TTC549 (cell line): ENCODE results near the gene MBD5.

Source experiments
- FAIRE-seq: peaks from 2 replicates; lab custom pipeline; 2012; peaks lifted over from hg19 to GRCh38; lab: Jason Lieb, UNC

MBD5 gene

DNA sequence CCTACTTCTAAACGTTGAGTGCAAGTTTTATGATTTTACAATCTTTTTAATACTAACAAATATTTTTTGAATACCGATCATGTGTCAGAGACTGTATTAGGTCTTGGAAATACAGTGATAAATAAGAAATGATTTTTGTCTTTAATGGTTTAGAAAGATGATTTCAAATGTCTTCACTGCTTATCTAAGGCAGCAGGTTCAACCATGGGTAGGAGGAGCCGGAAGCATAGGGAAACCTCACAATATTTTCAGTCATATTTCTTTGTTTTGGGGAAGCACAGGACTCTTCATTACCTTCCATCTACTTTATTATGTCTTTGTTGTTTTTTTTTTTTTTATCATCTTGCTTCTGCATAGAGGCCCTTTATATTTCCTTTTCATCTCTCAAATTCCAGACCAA lies 458.5 kb downstream of the MBD5 start:
- FAIRE-seq, result no peak

DNA sequence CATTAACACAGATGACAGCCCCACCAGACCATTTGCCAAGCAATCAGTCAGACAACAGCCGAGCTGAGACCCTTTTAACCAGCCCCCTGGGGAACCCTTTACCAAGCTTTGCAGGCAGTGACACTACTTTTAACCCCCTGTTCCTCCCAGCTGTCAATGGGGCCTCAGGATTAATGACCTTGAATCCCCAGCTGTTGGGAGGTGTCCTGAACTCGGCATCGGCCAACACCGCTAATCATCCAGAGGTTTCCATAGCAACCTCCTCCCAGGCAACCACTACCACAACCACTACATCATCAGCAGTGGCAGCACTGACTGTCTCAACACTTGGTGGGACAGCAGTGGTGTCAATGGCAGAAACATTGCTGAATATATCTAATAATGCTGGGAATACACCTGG lies 462.8 kb downstream of the MBD5 start:
- no peak for FAIRE-seq

DNA sequence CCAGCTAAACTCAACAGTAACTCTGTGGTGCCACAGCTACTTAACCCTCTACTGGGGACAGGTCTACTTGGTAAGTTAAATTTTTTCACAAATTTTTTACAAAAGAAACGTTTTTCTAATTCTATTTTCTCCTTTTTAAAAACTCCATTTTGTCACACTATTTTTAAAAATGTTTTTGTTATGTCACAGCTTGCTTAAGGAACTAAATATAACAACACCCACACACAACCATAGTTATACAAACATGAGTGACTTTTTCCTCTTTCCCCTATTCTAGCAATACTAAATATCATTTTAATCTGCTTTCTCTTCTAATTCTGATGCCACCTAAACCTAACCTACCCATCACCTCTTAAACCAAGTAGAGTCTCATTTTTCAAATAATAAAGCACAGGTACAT lies 463.2 kb downstream of the MBD5 start:
- no peak for FAIRE-seq

DNA sequence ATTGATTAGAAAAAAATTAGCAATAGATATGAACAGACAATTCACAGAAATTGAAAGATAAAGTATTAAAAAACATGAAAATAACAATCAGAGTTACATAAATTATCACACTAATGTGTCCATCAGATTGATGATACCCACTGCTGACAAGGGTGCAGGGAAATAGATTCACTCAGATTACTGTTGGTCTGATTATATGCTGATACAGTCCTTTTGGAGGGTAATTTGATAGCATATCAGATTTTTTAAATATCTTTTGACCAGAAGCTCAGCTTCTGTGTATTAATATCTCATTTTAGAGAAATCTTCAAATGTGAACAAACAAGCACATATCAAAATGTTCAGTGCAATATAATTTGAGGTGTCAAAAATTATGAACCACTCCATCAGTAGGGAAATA lies 465.8 kb downstream of the MBD5 start:
- FAIRE-seq, result no peak

DNA sequence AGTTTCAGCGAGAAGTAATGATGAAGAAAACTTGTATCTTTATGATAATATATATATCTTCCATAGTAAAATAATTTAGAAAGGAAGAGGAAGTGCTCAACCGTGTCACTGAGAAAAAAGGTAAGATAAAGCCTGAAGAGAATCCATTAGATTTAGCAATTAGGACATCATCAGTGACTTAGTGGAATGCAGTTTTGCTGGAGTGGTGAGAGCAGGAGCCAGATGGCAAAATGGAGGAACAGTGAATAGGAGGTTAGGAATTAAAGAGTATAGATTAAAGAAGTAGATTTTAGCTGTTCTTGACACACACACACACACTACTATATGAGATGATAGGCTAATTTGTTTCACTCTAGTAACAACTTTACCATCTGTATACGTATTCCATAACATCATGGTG lies 466.5 kb downstream of the MBD5 start:
- no peak for FAIRE-seq

DNA sequence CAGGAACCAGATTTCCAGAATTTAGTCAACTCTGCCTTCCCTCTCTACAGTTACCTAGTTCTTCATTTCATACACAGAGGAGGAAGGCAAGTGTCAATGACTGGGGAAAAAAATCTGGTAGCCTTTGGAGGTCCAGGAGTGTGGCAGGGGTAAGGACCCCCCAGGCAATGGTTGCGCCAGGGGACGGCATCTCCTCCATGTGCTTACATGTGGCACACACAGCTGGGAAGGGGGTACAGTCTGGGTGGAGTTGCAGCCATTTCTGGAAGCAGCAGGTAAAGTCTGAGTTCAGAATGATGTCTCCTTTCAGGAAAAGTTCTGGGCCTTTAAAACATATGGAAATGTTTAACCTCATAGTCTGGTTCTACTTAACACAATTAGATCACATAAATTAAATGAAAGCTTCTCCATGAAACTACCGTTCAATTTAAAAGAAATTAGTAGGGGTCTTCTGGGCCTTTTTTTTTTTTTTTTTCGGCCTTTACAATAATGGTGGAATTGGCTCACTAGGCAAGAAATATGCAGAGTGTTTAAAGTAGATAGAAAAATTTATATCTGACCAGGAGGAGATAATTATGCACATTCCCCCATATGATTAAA lies 470.0 kb downstream of the MBD5 start:
- no peak for FAIRE-seq

DNA sequence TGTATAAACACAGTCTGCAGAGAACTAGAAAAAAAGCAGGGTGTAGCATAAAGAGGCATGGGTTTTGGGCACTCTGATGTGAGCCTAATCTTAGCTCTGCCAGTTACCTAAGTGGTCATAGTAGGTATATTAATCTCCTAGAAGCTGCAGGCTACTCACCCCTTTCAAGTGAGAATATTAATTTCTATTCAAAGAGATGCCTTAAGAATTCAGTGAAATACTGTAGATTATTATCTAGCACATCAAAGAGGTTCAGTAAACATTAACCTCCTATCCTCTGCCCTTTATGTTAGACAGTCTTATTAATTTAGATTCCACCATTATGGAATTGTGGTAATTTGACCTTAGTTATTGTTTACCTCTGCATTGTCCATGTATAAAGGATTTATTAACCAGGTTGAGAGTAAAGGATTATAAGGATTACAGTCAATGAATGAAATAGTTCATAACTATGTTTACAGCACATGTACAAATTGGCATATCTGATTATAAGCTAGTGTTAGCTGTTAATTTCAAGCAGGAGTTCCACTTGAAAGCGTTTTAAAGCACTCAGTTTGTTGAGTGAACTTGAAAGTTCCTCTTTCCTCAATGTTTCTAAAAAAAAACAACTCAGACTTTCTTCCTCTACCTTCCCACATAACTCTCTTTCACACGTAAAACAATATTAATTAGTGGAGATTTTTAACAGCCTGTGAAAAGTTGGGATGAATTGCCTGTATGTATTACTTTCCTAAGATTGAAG lies 473.1 kb downstream of the MBD5 start:
- no peak for FAIRE-seq

DNA sequence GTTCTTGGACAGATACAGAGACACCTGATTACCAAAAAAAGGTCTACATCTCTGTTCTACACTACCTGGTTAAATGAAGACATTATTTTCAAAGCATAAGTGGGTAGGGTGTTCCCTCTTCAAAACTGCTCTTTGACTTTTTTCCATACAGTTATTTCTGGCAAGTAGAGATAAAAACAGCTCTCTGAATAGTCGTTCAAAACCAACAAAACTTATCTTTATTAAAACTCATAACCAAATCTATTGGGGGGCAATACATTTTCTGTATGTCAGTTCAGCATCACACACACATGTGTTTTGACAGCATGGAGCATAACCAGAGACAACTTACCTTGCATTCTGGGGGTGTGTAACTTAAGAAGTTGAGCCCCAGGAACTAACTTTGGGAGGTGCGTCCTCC lies 474.7 kb downstream of the MBD5 start:
- FAIRE-seq, result no peak

DNA sequence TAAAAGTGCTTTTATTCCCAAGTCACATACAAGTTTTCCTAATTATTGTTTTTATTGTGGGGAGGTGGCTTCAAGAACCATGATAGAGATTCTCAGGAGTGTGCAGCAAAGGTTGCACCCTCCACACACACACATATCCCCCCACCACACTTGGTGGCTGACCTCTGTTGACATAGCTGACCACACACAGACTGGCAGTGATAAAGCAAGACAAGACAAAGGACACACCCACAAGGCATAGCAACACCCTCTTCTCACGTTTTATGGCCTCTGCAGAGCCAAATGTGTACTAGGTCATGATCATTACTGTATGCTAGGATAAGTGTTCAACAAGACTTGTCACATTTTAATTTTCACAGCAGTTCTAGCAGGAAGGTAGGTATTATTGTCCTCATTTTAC lies 480.7 kb downstream of the MBD5 start:
- no peak for FAIRE-seq

DNA sequence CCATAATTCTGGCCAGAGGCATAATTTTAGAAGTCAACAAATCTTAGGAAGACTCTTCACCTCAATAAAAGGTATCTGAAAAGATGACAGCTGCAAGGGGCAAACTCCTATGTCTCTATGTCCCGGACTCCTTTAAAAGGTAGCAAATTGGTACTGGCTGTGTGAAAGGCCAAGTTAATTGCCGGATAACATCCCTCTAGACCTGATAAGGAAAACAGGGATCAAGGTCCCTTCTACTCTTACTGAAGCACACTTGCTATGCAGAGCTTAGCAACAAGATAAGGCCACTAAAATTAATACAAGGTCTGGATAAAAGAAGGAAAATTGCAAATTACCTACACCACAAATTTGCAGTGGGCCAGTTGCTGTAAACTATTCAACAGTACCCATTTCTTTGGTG lies 482.6 kb downstream of the MBD5 start:
- no peak for FAIRE-seq

DNA sequence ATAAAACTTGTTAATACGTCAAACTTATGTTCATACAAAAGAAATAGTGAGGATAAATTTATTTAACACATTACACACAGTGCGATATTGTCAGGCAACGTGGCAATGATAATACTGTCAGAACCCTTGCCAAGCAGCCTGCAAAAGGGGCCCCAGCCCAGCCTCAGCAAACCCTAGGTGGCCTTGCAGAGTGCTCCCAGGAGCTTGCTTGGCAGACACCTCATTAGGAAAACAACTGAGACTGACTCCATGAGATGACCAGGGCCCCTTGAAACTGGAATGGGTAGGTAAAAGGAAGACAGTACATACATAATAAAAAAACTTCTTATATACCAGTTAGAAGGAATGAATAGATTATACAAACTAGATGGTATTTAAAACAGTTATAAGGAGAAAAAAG lies 487.1 kb downstream of the MBD5 start:
- no peak for FAIRE-seq

DNA sequence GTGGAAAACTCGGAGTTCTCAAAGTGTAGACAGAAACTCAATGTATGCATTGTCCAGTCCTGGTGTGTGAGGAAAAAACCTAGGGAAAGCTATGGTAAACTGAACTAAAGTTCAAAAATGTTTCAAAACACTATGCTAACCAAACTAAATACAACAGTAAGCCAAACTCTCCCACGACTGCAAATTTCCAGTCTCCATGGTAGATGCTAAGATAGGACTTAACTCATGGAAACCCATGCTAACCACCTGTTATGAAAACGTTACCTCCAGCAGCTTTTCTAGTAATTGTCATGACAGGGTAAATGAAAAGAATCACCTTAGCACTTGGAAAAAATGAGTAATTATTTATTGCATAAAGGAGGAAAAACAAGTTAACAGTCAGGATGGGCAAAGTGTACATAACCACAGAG lies 488.0 kb downstream of the MBD5 start:
- FAIRE-seq, result no peak

DNA sequence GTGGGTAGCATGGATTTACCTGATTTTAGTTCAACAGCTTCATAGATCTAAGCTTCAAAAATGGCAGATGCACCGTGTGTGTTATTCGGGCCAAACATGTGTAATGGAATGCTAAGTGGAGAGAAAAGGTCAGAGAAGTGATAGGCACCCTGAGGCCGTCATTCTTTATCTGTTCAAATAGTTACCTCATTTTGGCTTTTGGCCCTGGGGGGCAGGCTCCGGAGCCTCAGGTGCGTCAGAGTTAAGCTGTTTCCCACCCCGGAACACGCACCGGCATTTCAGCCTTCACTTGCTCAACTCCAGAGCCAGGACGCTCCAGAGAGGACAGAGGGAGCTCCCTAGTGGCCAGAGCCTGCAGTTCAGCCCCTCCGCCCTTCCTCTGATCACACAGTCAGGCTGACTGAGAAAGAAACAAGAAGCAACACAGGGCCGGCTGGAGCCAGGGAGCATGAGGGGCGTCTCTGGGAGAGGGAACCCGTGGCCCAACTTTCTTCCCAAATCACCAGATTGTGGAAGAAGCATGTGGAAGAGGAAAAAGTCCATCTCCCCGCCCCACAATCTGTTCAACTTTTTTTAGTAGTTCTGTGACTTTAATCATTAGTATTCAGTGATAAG lies 488.5 kb downstream of the MBD5 start:
- no peak for FAIRE-seq

DNA sequence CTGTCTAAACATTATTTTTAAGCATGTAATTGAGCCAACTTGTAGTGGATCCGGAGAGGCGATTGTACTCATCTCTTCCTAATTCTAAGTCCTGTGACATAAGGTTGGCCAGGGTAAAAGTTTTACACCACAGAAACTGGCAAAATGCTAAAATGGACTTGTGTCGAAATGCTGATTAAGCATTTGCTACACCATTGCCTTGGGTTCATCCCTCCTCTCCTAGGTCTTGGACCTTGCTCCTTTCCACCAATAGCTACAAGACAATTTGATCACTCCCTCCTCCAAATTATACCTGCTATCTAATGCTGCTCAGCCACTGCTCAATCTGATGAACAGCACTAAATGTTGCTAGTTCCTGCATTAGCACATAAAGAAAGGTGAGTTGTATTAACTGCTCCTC lies 491.0 kb downstream of the MBD5 start:
- FAIRE-seq, result no peak

DNA sequence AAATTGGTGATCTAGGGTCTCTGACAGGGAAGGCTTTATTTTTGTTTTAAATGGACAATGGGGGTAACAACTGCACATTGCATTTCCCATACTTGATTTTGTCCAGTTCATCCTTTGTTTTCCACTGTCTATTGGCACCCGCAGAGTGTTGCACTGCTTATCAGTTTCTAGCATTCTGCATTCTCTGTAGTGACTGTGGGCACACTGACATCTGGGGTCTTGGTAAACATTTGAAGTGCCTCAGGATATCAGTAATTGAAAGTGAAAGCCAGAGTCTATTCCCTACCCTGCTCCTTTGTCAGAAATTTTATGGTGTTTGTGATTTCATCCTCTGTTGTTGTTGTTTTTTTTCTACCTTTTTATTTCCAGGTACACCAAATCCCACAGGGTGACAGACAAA lies 491.6 kb downstream of the MBD5 start:
- no peak for FAIRE-seq

DNA sequence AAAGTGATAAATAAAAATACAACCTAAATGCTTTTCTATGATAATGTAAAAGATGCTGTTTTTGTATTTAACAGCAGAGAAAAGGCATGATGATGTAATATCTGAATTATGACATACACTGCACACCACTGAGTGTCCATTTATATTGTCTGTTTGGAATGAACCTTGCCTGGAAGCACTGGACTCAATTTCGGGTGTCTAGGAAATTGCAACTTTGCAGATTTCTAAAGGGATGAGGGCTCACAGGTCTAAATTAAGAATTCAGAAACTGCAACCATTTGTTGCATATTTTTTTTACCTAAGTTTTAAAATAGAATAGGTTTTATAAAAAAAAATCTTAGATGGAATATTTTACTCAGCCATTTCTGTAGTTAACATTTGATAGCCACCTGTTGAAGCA lies 492.5 kb downstream of the MBD5 start:
- no peak for FAIRE-seq

DNA sequence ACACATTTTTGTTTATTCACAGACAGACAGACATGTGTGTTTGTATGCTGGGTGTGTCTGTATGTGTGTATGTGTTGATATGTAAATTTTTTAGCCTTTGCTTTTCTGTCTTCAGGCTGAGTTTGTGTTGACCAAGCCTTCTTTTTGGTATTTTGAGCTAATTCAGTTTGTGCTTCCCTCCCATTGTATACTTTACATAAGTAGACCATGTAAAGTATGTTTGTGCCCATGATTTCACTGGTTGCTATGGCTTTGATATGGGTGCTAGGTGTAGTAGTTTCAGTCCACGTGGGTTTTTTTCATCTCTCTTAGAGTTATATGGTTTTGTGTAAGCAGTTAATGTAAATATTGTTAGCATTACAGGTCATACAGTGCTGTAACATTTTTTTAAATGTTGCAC lies 494.2 kb downstream of the MBD5 start:
- FAIRE-seq, result no peak

DNA sequence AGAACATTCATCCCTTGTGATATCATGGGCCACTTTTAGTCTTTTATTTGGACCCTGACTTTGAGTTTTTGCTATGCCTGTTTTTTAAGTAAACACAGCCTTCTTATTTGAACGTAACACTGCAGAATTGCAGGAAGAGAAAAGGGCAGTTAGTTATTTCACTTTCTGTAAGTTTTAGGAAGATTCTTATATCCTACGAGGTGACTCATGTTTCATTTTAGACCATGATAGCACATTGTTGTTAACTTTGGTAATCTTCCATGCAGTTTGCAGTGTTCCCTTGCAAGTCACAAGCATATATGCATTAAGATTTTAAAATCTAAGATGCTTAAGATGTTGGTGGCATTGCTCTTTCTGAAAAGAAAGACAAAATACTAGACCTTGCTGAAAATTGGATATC lies 495.1 kb downstream of the MBD5 start:
- FAIRE-seq, result no peak

DNA sequence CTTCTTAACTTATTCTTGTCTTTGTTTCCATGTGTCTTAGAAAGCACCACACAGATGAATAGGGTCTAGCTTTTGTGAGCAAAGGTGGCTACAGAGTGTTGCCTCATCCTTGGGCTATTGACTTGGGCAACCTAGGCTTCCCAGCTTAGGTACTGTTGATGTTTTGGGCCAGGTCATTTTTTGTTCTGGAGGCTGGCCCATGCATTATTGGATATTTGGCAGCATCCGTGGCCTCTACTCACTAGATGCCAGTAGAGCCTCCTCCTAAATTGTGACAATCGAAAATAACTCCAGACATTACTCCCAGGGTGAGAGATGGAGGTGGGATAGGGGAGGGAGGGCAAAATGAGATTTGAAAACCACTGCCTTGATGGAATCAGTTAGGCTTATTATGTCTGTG lies 496.4 kb downstream of the MBD5 start:
- no peak for FAIRE-seq

DNA sequence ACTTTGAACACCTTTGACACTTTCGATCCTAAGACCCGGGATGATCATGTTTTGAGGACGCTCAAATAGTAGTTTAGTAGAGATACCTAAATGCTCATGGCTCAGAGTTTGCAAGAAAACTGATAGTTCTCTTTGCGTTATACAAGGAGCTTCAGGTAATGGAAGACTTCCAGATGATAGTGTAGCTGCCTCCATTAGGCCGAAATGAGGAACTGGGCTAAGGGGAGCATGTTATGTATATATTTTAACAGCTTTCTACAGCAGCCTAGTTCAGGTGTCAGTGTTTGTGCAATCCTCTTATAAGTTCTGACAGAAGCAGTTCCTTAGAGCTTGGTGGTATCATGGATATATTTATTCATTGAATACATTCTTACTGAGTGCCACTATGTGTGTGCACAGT lies 496.9 kb downstream of the MBD5 start:
- no peak for FAIRE-seq

DNA sequence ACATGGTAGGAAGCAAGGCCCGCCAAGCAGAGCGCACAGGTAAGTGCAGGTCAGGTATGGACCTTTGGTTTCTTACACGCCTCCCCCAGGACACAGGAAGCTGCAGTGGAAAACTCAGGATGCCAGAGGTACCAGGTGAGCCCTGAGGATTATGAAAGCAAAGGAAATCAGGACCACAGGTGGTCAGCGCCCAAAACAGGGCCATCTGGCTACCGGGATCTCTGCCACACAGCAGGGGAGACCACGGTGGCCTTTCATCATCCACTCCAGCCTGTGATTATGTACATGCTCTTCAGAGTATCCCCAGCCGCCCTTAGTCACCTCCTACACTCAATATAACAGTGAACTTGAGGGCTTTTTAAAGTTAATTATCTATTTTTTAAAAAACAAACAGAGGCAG lies 498.1 kb downstream of the MBD5 start:
- no peak for FAIRE-seq

DNA sequence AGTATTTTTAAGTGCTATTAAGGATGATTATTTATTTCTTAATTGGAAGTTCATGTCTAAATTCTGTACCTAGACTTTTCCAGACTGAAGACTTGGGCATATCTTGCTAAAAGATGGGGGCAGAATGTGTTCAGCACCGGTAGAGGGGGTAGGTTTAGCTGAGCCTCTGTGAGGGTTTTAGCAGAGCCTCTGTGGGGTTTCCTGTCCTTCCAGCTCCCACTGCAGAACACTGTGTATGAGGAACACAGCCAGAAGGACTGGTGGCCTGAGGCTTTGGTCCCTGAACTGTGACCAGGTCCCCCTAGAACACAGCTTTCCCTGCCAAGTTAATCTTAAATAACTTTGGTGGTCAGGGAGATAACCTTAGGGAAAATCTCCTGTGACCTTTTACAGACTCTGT lies 500.3 kb downstream of the MBD5 start:
- no peak for FAIRE-seq

DNA sequence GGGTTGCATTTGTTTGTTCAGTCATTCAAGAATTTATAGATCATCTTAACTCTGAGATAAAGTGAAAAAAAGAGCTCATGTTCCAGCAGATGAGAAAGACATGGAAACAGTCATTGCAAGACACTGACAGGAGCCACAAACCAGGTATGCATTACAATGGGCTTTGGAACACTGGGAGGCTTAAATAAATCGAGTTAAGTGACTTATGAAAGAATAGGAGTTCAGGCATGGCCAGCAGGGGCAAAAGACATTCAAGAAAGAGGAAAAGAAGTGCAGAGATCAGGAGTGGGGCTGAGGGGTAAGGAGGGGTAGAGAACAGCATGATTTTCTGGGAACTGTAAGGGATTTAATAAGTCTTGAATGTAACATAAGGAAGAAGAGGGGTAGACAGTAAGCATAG lies 502.4 kb downstream of the MBD5 start:
- no peak for FAIRE-seq

DNA sequence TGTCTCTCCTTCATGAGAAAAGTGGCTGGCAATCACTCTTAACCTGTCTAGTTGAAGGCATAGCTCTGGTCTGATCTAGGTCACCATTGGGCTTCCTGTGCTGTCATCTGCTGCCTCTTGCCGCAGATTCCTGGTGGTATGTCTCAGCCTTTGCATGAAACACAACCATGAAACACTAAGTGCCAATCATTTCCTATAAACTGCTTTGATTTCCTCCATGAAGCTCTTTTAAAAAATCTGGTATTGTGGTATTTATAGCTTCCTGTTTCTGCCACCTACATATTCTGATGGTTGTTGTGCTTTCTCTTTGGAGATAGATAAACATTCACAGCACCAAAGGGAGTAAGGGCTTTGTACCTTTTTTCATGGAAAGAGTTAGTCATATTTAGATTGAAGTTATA lies 503.6 kb downstream of the MBD5 start:
- no peak for FAIRE-seq
